ENCODE measurements around the gene SAA4. TPM values are rescaled to one million over a fixed set of nuclear protein-coding genes. Genes with fewer than 3 reads are reported as not detected.

The SAA4 gene
- polyA plus RNA-seq, 1 donor from 2014 or later: 0.58 TPM

- Histone ChIP-seq H4K20me1 (ENCODE audit: insufficient read depth) (no peaks in the 10 kb centered on the region), H3K4me3 (ENCODE audit: low read length) (no peak overlapping the region), H3K36me3 (ENCODE audit: insufficient read depth, low read length) (no peaks in the 10 kb centered on the region), H3F3A (ENCODE audit: insufficient read depth, low read length, poor library complexity, severe bottlenecking) (no peaks in the 10 kb centered on the region), H3K9ac (ENCODE audit: low read length) (no peak overlapping the region), H3K27ac (ENCODE audit: low read length) (no peak overlapping the region), H3K4me2 (ENCODE audit: low read length) (no peak overlapping the region), H3K9me2 (ENCODE audit: insufficient read depth, low read length) (no peaks in the 10 kb centered on the region), H3K27me3 (ENCODE audit: insufficient read depth, low read depth, low read length) (no peaks in the 10 kb centered on the region), H2AFZ (ENCODE audit: low read depth, low read length) (no peak overlapping the region), H3K79me2 (replicated peaks; ENCODE audit: insufficient read depth, low read length) (no peaks in the 10 kb centered on the region), H3K9me3 (ENCODE audit: low read length) (no peaks in the 10 kb centered on the region)
- no peak for TF ChIP-seq EZH2 (IDR thresholded peaks at IDR 0.05; ENCODE audit: borderline replicate concordance, insufficient read depth, low read length, poor library complexity, severe bottlenecking)
- TF ChIP-seq MXI1 (conservative IDR thresholded peaks at IDR 0.05; ENCODE audit: poor library complexity, severe bottlenecking): no peak
- no peak for TF ChIP-seq REST (IDR thresholded peaks at IDR 0.05; ENCODE audit: borderline replicate concordance)
- TF ChIP-seq POLR2AphosphoS5 (IDR thresholded peaks at IDR 0.05): no peak
- TF ChIP-seq TAF1 (IDR thresholded peaks at IDR 0.05; ENCODE audit: low read depth): no peak
- no peak for TF ChIP-seq RAD21 (conservative IDR thresholded peaks at IDR 0.05)
- no peak for TF ChIP-seq SMC3 (conservative IDR thresholded peaks at IDR 0.05; ENCODE audit: poor library complexity)
- TF ChIP-seq CTCF (IDR thresholded peaks at IDR 0.05; ENCODE audit: poor library complexity, severe bottlenecking): no peak
- TF ChIP-seq EP300 (conservative IDR thresholded peaks at IDR 0.05; ENCODE audit: poor library complexity, severe bottlenecking): no peak
Observed at GRCh38 chr11:18221274-18221876, 15.2 kb downstream of the SAA4 start.

- no peaks in the 10 kb centered on the region for H3F3A ChIP-seq (ENCODE audit: insufficient read depth, low read length, poor library complexity, severe bottlenecking)
- H3K4me2 ChIP-seq (ENCODE audit: low read length): no peak overlapping the region
- no peak overlapping the region for H3K9ac ChIP-seq (ENCODE audit: low read length)
- TF ChIP-seq EZH2 (IDR thresholded peaks at IDR 0.05; ENCODE audit: borderline replicate concordance, insufficient read depth, low read length, poor library complexity, severe bottlenecking): no peak
- TF ChIP-seq TAF1 (IDR thresholded peaks at IDR 0.05; ENCODE audit: low read depth): no peak
- TF ChIP-seq REST (IDR thresholded peaks at IDR 0.05; ENCODE audit: borderline replicate concordance): no peak
- no peak for TF ChIP-seq RAD21 (conservative IDR thresholded peaks at IDR 0.05)
- no peak overlapping the region for H2AFZ ChIP-seq (ENCODE audit: low read depth, low read length)
- no peaks in the 10 kb centered on the region for H3K27me3 ChIP-seq (ENCODE audit: insufficient read depth, low read depth, low read length)
- H3K79me2 ChIP-seq (replicated peaks; ENCODE audit: insufficient read depth, low read length): no peaks in the 10 kb centered on the region
- H3K27ac ChIP-seq (ENCODE audit: low read length): no peak overlapping the region
- H3K9me2 ChIP-seq (ENCODE audit: insufficient read depth, low read length): no peaks in the 10 kb centered on the region
- H3K36me3 ChIP-seq (ENCODE audit: insufficient read depth, low read length): no peaks in the 10 kb centered on the region
- no peaks in the 10 kb centered on the region for H3K9me3 ChIP-seq (ENCODE audit: low read length)
- no peaks in the 10 kb centered on the region for H4K20me1 ChIP-seq (ENCODE audit: insufficient read depth)
- H3K4me3 ChIP-seq (ENCODE audit: low read length): no peak overlapping the region
Observed at GRCh38 chr11:18209058-18209457, 27.5 kb downstream of the SAA4 start.
